Measurements from ENCODE around the gene COBL. TPM values are rescaled to one million over a fixed set of nuclear protein-coding genes. Genes with fewer than 3 reads are reported as not detected.

COBL gene
- polyA plus RNA-seq, 3 donors = 19.1 to 26.0 (median 22.4) TPM

DNA sequence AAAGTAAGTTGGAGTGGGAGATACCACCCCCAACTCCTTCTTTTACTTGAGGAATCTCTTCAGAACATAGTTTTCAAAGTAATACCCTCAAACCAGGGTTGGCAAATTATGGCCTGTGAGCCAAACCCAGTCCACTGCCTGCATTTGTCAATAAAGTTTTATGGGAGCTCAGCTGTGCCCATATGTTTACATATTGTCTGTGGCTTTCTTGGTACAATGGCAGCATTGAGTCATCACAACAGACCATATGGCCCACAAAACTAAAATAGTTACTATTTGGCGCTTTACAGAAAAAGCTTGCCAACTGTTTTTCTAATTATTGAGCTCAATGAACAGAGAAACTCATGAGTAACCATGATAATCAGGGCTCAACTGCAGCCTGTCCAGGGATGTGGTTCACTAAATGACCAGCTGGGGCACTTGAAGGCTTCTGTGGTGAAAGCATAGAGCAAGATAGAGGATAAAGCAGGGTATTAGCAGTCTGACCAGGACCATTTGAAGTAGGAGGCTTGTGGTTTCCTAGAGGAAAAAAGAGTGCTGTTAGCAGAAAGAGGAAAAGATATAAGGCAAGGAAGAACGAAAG is 337.9 kb downstream of the COBL start:
- no peak for DNase-seq (ENCODE audit: extremely low read depth in 1 of 11, low read depth in 9 of 11, low spot score in 4 of 11)

DNA sequence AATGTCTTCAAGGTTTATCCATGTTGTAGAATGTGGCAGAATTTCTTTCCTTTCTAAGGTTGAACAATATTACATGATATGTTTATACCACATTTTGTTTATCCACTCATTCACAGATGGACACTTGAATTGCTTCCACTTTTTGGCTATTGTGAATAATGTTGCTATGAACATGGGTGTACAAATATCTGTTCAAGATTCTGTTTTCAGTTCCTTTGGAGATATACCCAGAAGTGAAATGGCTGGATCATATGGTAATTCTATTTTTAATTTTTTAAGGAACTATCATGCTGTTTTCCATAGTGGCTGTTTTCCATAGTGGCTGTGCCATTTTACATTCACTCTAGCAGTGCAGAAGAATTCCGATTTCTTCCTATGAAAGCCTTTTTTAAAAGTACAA is 339.2 kb downstream of the COBL start:
- DNase-seq (ENCODE audit: extremely low read depth in 1 of 11, low read depth in 9 of 11, low spot score in 4 of 11) = no peak

DNA sequence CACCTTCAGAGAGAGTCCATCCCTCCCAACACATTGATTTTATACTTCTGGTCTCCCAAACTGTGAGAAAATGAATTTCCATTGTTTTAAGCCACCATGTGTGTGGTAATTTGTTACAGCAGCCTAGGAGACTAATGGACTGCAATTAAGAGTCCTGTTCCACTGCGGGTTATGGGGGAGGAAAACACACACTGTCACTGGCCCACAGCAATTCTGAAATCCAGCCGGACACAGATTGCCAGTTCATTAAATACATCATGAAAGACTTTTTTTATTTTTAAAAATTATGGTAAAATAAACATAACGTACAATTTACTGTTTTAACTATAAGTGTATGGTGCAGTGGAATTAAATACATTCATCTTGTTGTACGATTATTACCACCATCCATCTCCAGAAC is 340.5 kb downstream of the COBL start:
- DNase-seq (ENCODE audit: extremely low read depth in 1 of 11, low read depth in 9 of 11, low spot score in 4 of 11) = no peak

DNA sequence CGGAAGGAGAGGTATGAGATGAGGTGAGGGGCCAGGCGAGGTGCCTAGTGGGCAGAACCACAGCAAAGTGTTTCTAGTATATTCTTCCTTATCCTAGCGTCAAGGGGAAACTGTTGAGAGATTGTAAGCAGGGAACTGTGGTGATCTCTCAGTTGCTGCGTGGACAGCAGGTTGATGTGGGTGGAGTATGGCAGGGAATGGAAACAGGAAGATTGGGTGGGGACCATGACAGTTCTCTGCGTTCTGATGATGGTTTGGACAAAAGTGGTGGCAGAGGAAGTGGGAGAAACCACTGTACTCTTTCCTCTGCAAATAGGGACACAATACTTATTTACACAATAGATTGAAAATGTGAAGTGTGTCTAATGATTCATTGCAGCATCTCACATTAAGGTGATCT is 342.4 kb downstream of the COBL start:
- DNase-seq (ENCODE audit: extremely low read depth in 1 of 11, low read depth in 9 of 11, low spot score in 4 of 11) = no peak

DNA sequence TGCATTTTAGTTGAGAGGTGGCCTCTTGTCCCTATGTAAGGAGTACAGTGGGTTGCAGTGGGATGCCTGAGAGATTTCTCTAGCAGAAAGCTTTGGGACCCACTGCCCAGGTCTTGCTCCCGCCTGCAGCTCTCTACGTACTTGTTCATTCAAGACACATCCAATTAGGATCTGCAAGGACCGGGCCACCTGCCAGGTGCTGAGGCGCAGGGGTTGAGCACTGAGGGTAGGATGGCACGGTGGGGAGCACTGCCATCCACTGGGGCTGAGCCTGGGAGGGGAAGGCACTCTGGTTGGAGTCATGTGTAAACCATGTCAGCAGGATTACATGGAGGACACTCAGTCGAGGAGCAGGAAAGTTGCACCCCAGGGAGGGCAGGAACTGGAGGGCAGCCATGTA is 342.8 kb downstream of the COBL start:
- DNase-seq (ENCODE audit: extremely low read depth in 1 of 11, low read depth in 9 of 11, low spot score in 4 of 11) = no peak

DNA sequence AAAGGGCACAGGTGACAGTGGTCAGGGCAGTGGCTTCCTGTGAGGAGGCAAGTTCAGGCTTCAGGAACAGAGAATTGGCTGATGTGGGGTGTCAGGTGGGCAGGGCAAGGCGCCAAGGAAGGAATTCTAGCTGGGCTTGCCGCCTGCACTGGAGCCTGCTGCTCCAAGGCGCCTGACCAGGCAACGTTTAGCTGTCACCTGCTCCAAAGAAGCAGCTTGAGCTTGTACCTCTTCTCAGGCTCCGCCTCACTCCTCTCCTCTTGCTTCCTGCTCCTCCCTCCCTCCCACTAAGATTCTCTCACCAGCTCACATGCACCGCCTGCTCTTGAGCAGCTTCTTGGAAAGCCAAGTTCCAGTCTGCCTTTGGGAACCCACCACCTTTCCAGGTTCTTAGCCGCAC is 346.5 kb downstream of the COBL start:
- no peak for DNase-seq (ENCODE audit: extremely low read depth in 1 of 11, low read depth in 9 of 11, low spot score in 4 of 11)
